G401.6 (cell line): Measurements from ENCODE around the gene AP3D1.

ENCODE experiments used
- FAIRE-seq: peaks from 2 replicates; lab custom pipeline; 2012; peaks lifted over from hg19 to GRCh38; lab: Jason Lieb, UNC

AP3D1 gene

DNA sequence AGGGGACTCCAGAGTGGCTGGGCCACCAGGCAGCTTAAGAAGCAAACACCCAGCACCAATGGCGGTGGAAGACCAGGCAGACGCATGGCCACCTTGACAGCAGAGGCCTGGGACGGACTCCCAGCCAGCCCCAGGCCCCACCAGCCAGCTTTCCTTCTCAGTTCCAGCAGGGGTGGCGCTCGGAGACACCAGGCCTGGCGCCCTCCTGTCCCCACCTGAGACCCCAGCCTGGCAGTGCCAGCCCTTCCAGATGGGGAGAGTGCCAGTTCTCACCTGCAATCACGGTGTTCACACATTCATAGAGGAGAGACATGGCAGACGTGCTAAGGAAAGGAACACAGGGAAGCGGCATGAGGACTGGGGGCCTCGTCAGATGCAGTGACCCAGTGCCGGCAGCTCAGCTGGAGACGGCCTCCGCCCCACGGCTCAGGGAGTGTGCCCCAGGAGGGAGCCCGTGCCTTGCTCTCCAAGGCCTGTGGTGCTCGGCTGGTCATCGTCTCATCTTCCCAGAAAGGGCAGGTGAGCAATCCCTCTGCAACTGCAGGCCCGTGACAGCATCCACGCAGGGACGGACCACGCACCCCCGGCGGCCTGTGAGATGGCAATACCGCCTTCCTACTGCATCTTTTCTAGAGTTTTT is 24.4 kb downstream of the AP3D1 start:
- no peak for FAIRE-seq

DNA sequence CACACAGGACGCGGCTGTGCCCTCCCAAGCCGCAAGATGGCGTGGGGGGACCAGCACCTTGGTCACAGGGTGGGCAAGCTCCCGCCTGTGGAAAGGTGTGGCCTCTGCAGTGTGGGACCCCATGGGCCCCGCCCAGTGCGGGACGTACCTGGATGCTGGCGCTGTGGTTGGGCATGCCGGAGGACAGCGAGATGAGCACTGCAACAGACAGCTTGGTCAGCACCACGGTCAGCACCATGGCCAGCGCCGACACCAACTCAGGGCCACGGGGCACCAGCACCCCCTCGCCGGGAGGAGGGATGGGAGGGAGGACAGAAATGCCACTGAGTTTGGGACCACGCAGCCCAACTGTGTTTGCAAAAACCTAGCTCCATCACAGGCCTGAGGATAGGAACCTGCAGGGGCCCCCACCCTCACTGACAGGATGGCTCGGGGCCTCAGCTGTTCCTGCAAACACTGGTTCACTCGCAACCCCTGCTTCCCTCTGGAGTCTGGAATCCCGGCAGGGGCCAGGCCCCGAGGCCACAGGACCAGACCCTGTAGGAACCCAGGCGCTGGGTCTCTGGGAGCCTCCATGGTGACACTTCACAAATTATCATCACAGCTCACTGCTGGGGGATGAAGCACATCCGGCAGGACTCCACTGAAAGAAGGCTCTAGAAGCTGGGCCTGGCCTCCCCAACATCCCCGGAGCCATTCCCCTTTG is 27.5 kb downstream of the AP3D1 start:
- FAIRE-seq = no peak

DNA sequence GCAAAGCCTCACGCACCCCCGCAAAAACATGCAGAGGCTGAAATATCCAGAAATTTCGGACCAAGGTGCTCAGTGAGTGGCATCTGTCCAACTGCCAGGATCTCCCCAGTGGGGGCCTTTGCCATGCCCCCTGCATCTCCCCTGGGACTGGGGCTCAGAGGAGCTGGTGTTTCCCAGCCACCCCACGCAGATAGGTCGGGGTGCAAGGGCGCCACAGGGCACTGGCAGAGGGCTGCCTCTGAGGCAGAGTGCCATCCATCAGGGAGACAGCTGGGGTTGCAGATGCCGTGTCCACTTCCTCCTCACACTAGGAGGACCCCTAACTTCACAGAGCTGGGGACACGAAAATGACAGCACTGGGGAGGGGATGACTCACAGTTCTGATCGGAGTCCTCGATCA is 28.4 kb downstream of the AP3D1 start:
- FAIRE-seq = no peak

DNA sequence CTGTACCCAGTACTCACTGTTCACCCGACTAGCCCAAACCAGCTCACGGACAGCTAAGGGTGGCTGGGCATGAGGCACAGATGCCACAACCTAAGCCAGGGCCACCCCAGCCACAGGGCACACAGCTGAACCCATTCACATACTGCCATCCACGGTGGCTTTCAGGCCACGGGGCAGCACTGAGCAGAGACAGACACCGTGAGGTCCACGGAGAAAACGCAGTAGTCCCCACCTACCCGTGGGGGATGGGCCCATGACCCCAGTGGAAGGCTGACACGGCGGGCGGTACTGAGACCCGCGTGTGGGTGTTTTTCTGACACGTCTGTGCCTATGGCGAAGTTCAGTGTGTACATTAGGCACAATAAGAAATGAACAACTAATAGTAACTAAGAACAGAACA is 29.1 kb downstream of the AP3D1 start:
- FAIRE-seq = no peak

DNA sequence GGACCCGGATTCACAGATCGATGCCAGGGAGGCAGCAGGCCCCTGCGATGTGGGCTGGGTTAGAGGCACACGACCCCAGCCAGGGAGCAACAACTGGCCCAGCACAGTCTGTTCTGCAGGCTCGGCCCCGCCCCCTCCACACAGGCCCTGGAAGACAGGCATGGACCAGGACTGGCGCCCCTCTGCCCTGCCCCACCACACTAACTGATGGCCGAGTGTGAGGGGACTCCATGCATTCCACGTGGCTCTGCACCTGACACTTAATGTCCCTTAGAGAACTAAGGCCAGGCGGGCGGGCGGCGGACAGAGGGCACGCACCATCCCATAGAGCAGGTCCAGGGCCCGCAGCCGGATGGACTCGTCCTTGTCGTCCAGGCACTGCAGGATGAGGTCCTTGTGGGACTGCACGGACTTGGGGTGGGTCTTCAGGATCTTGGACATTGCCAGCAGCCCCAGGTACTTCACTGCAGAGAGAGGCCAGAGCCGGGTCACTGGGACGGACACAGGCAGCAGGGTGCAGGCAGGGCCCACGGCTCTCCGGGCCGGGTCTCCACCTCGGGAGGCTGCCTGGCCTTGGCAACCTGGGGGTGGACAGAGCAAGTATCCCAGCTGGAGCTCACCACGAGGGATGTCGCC is 29.8 kb downstream of the AP3D1 start:
- FAIRE-seq = no peak

DNA sequence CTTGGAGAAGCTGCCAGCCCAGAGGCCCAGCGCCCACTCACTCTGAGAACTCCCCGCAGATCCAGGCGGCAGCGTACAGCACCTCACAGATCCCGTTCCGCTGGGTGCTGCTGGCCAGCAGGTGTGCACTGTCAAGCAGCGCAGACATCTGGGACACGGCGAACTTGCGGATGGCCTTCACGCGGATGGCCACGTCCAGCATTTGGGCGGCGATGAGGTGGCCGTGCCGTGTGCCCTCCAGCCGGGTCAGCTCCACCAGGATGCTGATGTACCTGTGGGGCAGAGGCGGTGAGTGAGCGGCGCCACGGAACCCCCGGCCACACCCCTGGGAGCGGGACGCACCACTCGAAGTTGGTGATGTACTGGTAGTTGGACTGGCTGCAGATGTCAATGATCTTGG is 30.5 kb downstream of the AP3D1 start:
- FAIRE-seq = no peak

DNA sequence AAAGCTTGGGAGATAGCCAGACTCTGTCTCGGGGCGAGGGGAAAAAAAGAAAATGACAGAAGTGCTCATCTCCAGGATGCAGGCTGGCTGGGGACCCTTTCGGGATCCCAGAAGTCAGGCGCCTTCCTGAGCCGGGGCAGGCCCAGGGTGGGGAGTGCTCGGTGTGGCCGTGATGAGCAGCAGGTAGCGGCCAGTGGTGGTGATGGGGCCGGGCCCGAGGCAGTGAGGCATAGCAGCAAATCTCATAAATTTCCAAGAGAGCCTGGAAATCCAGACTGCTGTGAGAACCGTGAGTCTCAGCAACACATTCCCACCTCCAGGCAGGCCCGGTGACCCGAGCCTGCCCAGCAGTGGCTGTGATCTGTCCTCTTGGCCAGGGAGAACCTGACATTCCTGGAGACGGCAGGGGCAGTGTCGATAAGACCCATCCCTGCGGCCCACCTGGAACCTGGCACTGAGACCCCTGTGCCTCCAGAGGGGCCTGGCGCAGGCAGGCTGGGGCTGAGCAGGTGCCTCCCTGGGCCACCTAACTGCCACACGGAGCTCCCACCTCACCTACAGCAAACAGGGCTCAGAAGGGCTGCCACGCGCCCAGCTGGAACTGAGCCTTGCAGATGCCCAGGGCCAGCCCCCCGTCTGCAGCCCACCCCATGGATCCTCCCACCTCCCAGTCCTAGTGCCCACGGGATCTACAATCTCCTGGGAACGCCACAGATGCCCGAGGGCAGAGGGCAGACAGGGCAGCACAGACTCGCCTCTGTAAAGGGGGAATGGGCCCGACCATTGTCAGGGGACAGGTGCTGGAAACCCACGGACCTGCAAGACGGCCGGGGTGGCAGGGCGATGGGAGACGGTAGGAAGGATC is 31.2 kb downstream of the AP3D1 start:
- FAIRE-seq = no peak

DNA sequence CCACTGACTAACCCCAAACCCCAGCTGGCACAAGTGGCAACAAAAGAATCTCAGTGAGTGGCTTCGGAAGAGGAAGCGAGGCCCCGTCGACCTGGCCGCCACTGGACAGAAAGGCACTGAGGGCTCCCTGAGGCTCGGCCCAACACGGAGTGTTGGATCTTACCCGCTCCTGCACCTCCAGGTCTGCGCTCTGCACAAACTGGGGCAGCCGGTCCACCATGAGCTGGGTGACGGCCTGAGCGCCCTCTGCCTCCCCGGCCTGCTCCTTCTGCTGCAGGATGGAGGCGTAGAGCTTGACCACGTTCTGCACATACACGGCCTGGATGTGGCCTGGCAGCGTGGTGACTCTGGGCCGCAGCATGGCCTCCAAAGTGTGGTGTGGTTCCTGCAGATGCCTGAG is 32.9 kb downstream of the AP3D1 start:
- FAIRE-seq = no peak

DNA sequence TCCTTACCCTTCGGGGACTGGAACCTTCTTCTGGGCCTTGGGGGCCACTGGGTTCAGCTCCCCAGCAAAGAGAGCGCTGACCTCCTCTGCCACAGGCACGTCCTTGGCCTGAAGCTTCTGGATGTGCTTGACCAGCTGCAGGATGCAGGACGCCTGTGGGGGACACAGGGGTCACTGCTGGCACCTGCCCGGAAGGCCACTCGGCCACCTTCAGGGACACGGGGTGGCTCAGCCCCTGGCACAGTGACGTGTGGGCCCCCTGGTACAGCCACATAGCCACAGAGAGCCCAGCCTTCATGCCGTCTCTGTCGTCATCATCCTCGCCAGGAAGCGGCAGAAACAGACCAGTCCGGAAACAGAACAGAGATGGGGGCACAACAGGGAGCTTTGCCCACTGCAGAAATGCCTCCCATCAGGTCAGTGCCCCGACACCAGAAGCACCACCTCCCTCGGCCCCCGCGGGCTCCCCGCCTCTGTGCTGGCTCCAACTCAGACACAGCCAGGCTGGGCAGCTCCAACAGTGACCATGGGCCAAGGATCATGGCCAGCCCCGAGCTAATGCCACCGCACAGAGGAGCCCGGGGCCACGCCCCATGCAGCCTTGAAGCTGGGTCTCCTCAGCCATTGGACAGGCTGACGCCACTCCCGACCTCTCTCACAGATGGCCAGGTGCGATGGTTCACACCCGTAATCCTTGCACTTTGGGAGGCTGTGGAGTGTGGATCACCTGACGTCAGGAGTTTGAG is 34.0 kb downstream of the AP3D1 start:
- no peak for FAIRE-seq

DNA sequence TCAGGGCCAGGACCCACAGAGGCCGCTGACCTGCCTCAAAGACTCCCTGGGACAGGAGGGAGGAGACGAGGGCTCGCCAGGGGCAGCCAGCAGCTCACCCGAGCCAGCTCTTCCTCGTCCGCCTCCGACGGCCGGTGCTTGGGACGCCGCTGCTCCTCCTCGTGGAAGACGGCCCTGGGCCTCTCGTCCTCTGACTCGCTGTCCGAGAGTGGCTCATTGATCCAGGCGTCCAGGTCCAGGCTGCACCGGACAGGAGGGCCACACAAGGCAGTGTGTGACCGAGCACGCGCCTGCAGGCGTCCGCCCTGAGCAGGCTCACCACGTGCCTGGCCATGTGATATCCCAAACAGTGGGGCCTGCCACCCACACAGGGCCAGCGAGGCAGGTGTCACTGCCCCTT is 34.9 kb downstream of the AP3D1 start:
- FAIRE-seq = no peak

DNA sequence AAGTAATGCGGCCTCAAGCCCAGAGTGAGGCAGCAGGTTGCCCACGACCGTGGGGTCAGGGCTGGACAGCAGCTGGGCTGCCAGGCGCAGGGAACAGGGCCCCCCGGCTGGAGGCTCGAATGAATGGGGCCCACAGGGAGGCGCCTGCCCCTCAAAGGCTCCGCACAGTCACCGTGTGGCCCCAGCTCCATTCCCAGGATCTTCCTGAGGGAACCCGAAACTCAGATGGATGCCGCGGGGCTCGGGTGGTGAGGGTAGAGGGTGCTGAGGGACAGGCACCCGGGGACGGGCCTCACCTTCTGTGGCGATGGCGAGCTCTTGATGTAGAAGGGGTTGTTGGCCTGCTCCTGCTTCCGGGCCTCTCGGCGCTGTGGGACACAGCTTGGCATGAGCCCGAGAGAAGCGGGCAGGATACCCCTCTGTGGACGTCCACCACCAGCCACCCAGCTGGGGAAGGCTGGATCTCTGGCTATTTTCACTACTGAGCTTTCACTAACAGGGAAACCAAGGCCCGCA is 35.4 kb downstream of the AP3D1 start:
- FAIRE-seq = no peak

DNA sequence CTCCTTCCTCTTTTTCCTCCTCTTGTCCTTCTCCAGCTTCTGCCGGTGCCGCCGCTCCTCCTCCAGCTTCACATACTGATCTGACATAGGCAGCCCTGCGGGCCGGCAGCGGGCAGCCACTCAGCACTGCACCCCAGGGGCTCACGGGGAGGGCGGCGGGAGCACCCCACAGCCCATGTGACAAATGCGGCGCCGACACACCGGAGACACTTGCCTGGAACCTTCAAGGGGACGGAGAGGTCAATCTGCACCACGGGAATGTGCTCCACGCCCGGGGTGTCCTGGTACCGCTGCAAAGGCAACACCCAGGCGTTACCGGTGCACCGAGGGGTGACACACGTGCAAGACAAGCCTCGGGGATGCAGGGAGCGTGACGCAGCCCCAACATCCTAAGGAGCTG is 36.0 kb downstream of the AP3D1 start:
- no peak for FAIRE-seq

DNA sequence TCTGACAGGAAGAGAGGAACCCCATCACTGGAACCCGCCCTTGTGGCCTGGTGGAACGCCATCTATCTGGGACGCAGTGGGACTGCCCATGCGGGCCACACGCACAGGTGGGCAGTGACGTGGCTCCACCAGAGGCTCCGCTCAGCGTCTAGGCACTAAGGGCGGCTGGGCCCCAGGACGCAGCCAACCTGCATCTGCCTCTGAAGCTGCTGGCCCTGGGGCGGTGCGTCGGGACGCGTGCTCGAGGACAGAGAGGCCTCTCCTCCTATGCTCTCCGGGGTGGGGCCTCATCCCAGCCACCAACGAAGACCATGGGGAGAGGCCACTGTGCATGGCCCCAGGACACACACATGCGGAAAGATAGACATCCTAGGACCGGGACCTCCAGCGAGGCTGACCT is 36.5 kb downstream of the AP3D1 start:
- FAIRE-seq = no peak

DNA sequence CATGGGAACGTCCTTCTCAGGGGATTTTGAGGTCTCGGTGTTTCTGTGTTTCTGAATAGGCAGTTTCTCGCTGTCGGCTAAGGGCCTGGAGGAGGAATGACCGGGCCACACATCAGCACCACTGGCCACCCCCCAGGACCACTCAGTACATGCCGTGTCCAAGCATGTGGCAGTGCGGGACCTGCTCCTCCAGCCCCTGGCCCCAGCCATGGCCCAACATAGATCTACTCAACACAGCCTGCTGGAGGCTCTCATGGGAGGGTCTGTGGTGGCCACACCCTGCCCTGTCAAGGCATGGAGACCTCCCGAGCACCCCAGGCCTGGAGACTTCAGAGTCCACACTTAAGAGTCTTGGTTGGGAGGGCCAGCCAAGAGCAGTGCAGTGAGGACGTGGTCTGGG is 37.1 kb downstream of the AP3D1 start:
- FAIRE-seq = no peak

DNA sequence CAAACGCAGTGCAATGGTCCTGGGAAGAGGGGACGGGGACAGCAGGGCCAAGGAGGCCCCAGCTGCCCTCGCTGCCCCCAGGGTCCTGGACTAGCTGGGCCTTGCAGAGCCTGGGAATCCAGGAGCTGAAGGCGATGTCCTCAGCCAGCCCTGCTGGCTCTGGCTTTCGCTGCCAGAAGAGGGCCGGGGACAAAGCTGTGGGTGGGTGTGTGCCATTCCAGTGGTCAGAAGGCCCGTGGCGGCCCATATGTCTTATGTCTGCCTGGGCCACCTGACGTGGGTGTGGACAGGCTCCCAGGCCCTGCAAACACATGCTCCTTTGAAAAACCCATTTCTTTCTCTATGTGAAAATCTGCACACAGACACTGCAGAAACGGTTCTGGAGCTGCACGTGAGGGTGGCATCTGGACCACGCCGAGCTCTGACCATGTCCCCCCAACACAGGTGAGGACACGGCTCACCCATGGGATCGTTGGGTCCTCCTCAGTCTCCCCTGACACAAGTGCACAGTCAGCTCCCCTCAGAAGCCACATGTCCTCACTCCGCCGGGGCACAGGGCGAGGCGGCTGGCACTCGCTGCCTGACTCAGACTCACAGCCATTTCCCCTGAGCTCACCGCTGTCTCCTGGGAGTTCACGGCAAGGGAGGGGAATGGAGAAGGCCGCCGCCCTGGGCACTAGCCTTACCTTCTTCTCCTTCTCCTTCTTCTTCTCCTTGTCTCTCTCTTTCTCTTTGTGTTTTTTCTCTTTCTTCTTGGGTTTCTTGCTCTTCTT is 37.7 kb downstream of the AP3D1 start:
- no peak for FAIRE-seq

DNA sequence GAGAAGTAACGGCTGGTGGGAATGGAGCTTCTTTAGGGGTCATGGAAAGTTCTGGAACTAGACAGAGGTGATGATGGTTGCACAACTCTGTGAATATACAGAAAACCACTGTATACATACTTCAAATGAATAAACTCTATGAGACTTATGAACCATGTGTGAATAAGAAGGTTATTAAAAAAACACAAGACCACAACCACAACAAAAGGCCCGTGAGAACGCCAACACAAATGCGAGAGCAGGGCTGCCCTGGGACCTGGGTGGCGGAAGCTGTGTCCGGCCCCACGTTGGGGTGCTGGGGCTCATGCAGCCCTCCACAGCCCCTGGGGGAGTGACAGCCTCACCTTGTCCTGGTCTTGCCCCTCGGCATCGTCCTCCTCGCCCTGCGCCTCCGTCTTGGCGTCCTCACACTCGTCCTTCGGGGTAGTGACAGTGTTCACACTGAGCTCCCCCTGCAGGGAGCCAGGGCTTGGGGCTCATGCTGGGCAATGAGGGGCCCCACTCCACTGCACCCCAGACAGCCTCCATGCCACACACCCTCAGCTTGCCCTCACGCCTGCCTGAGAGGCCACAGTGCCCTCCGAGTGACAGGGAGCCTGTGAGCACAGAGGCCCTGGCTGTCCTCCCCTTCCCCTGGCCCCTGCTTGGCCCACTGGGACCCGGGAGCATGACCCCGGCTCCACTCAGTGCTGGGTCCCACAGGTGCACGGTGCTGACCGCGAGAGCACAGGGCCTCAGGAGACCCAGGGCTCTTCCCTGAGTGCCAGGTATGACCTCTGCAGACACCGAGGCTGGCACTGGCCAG is 38.6 kb downstream of the AP3D1 start:
- no peak for FAIRE-seq

DNA sequence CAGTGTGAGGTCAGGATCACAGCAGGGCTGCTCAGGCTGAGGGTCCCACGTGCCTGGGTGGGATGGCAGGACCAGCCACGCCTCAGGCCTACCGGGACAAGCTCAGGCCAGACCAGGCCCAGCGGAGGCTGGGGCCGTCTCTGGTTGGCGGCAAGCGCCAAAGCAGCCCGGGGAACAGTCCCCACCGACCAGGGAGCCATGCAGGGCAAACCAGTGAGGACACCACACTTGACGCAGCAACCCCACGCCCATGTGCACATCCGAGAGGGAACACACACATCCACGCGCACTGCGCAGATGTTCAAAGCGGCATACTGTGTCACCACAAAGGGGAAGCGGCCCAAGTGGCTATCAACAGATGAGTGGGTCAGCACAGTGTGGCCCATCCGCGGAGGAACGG is 39.5 kb downstream of the AP3D1 start:
- no peak for FAIRE-seq

DNA sequence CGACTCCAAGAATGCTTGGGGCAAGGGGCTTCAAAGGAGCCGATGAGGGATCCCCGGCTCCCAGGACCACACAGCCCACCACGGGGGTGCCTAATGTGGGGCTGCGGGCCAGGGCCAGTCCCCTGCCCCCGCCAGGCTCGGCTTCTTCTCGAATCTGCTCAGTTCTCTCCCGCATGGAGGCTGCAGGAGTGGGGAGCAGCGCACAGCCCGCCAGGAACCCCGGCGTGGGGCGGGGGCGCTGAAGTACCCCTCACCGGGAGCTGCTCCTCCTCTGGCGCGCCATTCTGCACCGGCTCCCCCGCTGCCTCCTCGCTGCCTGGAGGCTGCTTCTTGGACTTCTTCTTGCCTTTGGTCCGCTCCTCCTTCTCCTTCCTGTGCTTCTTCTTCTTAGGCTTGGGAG is 39.9 kb downstream of the AP3D1 start:
- no peak for FAIRE-seq

DNA sequence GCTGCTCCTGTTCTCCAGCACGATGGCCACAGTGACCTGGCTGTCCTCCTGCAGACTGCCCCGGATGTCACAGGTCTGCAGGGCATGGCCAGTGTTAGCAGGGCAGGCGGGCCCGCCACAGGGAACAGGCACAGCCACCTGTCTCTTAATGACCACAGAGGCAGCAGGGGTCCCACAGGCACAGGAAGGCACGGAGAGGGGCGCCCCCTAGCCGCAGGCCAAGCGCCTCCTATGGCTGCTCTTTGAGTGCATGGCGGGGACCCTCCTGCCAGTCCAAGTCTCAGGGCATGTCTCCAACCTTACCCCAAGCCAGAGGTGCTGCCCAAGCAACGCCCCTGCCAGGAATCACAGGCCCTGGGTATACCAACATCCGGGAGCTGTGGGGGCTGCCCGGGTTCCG is 40.5 kb downstream of the AP3D1 start:
- FAIRE-seq = no peak
